MM.1S (cell line): Measurements from ENCODE around the gene SMAD3.

Experiments used
- CTCF ChIP-seq: fragments of 300-600 bp; sonication (generic); IDR thresholded peaks from 2 replicates; pipeline ENCODE4 v1.5.1; 2016; ENCODE audit warnings: antibody characterized with exemption, low read length, mixed read lengths
- EZH2 ChIP-seq: fragments of 300-600 bp; sonication (generic); optimal IDR thresholded peaks from 2 replicates; pipeline ENCODE3; 2017; ENCODE audit warnings: low read depth, mild to moderate bottlenecking, antibody characterized with exemption, low read length, mixed read lengths
- EZH2phosphoT487 ChIP-seq: fragments of 300-600 bp; sonication (generic); IDR thresholded peaks from 2 replicates; pipeline ENCODE4 v1.6.1; 2018; ENCODE audit warnings: antibody characterized with exemption, low read length

DNA sequence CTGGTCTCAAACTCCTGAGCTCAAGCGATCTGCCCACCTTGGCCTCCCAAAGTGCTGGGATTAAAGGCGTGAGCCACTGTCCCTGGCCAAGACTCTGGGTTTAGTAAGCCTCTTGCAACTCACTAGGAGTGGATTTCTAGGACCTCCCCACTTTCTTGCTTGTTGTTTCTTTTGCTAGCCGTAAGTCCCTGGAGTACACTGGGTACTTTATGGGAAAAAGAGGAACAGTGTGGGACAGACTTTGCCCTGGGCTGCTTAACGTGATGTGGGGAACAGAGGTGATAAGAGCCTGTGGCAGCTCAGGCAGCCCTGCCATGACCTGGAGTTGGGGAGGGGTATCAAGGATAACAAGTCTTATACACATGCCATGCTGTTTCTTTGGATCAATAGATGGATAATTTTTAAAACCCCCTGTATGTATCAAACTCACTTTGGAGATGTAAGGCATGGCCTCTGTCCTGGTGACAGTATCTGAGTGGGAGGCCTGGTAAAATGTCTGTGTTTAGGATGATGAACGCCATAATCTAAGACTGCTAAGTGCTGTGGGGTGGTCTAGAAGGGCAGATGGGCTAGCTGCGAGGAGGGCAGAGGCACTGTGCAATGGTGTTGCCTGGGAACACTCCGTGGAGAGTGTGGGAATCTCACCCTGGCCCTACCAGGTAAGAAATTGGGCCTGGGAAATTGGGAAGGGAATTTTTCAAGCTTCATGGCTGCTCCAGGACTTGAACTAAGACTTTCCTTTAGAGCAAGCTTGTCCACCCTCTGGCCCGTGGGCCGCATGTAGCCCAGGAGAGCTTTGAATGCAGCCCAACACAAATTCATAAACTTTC is 54.8 kb downstream of the SMAD3 start:
- TF ChIP-seq CTCF, result no peak
- TF ChIP-seq EZH2, result no peak
- TF ChIP-seq EZH2phosphoT487, result no peak
